ENCODE results near the gene PPP2R2D.
"Not testable (repeated sequence)": the region's sequence is repeated elsewhere in the genome, so short reads cannot be mapped to it uniquely, and the experiment has no call there.

Gene PPP2R2D

GRCh38 chr10:131979336-131979735 is 78.5 kb downstream of the PPP2R2D start:
- DNase-seq: no peak

DNA sequence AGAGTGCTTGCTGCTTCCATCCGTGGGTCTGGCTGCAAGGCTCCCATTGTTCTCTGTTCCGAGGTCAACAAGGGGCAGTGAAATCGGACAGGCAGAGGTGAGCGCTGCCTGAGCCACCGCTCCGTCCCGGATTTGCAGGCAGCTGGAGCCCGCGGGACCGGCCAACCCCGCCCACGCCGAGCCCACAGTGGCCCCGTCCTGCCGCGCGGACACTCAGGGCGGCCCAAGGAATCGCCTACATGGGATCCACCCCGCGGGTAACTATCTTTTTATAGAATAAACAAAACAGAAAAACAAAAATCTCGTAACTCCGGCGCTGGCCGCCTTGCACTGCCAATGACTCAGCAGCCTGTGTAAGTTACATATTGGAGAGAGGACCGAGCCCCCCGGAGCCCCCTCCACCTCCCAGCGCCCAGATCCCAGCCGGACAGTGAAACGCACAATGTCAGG is 79.0 kb downstream of the PPP2R2D start:
- DNase-seq: no peak

DNA sequence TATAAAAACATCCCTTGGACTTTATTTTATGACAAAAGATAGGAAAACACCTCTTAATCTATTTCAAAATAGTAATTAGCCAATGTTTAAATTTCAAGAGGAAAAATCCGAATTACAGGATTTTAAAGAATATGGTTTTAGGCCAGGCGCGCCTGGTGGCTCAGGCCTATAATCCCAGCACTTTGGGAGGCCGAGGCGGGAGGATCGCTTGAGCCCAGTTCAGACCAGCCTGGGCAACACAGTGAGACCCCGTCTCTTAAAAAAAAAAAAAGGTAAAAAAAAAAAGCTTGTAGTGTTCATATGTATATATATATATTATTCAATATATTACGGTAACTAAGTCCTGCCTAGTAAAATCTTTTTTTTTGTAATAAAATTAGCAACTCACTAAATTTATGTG is 79.5 kb downstream of the PPP2R2D start:
- no peak for DNase-seq

DNA sequence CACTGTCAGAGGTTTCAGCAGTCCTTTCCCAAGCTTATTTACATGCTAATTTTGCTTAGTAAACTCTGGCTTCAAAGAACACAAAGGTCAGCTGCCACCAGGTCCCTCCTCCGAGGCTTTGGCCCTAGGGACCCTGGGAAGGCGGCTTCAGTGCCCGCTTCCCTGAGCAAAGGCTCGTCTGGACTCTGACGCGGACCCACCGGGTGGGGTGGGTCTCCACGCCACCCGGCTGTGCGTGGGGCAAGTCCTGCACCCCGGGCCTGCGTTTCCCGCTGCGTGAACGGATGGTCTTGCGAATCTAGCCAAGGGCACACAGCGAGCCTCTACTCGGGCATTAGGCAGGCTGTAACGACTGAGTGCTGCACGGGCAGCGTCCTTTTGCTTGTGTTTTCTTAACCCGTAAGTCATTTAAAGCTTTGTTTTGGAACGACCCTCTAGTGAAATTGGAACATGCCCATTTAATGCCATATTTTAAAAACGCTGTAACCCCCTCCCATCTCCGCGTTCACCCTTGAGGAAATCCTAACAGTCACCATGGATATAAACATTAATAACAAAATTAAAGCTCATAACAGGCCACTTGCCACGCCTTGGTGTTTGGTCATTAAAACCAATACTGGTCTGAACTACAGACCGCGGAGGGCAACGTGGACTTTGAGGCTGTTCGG is 80.1 kb downstream of the PPP2R2D start:
- DNase-seq: peak in 2 of 3 experiments; percentile 21 to 42

GRCh38 chr10:131981429-131982184 is 80.8 kb downstream of the PPP2R2D start, which contains the start of gene BNIP3:
Gene BNIP3 (minus strand): TSS chr10:131981923. CDS start chr10:131981806, 117 bp downstream.
- peak; percentile 88 to 92 (median 90) for DNase-seq

DNA sequence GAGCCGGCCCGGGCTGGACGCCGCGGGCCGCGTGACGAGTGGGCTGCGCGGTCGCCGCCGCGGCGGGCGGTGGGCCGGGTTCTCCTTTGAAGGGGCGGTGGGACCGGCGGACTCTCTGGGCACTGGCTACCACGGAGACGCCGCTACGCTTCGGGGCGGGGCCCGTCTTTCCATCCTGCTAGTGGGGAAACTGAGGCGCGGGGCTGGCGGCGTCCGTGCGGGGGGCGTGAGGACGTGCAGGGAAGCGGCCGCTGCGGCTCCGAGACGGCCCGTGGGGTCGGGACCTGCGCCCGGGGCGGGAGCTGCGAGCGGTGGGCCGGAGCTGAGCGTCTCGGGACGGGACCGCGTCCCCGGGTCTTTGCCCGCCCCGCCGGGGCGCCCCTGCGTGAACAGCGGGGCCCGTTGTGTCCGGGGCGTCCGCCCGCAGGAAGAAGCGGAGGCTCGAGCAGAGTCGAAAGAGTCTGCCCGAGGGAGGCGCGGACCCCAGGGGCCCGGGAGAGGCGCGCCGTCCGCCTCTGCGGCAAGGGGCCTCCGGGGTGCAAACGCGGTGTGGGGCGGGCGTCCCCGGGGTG is 81.5 kb downstream of the PPP2R2D start:
- DNase-seq: no peak

DNA sequence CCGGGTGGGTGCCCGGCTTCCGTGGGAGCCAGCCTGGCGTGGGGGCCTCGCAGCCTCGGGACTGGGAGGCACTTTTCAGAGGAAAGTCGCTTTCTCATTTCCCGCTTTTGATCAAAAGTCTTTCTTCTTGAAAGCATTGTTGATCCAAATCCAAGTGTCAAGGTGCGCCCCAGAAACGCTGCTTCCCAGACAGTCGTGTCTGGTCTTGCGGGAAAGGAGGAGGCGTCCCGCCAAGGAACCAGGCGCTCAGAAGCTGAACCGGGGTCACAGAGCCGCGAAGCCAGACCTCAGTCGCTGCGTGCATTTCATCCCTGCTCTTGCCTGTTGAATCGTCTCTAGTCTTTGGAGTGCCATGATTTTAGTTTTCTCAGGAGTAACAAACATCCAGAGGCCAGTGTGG is 82.0 kb downstream of the PPP2R2D start:
- DNase-seq: no peak

- DNase-seq: no peak
These were observed 83.0 kb downstream of the PPP2R2D start for GRCh38 chr10:131983780-131984179.

- DNase-seq: not testable (repeated sequence)
These were observed 86.0 kb downstream of the PPP2R2D start for GRCh38 chr10:131986851-131987250.

DNA sequence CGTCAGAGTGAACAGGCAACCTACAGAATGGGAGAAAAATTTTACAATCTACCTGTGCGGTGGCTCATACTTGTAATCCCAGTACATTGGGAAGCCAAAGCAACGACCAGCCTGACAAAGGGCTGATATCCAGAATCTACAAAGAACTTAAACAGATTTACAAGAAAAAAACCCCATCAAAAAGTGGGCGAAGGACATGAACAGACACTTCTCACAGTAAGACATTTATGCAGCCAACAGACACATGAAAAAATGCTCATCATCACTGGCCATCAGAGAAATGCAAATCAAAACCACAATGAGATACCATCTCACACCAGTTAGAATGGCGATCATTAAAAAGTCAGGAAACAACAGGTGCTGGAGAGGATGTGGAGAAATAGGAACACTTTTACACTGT is 86.5 kb downstream of the PPP2R2D start:
- DNase-seq: not testable (repeated sequence)

DNA sequence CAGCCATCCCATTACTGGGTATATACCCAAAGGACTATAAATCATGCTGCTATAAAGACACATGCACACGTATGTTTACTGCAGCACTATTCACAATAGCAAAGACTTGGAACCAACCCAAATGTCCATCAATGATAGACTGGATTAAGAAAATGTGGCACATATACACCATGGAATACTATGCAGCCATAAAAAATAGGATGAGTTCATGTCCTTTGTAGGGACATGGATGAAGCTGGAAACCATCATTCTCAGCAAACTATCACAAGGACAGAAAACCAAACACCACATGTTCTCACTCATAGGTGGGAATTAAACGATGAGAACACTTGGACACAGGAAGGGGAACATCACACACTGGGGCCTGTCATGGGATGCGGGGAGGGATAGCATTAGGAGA is 87.0 kb downstream of the PPP2R2D start:
- not testable (repeated sequence) for DNase-seq

DNA sequence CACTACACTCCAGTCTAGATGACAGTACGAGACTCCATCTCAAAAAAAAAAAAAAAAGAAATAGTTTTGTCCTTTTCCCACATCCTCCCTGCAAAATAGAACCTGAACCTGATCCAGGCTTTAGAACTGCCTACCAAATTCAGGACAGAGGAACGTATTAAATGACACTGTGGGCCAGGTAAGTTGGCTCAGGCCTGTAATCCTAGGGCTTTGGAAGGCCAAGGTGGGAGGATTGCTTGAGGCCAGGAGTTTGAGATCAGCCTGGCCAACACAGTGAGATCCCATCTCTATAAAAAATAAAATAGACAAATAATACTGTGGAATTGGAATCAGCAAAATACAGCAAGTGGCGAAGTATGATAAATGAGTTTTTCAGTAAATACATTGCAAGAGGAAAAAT is 90.9 kb downstream of the PPP2R2D start:
- no peak for DNase-seq

DNA sequence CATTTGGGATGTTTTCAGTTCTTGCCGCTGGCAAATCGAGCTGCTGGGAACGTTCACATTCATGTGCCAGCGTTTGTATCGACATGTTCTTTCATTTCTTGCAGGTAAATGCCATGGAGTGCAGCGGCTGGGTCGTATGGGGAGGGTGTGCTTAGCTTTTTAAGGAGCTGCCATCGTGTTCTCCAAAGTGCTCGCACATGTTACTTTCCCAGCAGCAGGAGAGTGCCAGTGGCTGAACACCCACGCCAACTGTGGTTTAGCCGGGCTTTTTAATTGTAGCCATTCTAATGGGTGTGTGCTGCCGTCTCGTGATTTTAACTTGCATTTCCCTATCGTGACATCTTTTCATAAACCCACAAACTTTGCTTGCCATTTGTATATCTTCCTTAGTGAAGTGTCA is 92.5 kb downstream of the PPP2R2D start:
- no peak for DNase-seq

- DNase-seq: no peak
These were observed 93.6 kb downstream of the PPP2R2D start for GRCh38 chr10:131994435-131994834.

GRCh38 chr10:131996466-131997365 is 95.9 kb downstream of the PPP2R2D start:
- no peak for DNase-seq

DNA sequence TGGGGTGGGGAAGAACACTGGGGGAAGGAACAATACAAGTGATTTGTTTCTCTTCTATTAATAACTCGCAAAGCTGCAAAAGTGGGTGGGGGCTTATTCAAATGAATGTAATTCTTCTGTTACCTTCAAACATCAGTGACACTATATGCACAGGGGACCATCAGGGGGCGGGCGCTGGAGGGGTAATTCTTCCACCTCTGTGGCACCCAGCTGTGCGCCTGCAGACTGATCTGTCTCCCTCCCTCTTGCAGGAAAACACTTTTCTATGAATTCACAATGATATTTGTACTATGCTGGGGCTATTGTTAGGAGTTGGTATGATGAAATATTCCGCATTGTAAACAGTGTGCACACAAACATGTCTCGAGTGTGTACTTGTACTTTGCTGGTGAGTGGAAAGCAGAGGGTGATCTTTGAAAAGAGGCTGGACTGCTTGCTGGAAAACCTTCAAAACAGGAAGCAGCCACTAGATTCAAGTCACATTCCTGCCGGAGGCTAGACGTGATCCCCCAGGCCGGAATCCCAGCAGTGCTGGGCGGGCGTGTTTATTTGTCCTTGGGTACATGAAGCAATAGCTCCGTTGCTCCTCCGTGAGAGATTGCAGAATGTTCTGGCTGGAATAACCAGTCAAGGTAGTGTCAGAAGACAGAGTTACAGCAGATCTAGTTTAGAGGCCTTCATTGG is 96.7 kb downstream of the PPP2R2D start:
- peak; percentile 8 to 85 (median 59) for DNase-seq

DNA sequence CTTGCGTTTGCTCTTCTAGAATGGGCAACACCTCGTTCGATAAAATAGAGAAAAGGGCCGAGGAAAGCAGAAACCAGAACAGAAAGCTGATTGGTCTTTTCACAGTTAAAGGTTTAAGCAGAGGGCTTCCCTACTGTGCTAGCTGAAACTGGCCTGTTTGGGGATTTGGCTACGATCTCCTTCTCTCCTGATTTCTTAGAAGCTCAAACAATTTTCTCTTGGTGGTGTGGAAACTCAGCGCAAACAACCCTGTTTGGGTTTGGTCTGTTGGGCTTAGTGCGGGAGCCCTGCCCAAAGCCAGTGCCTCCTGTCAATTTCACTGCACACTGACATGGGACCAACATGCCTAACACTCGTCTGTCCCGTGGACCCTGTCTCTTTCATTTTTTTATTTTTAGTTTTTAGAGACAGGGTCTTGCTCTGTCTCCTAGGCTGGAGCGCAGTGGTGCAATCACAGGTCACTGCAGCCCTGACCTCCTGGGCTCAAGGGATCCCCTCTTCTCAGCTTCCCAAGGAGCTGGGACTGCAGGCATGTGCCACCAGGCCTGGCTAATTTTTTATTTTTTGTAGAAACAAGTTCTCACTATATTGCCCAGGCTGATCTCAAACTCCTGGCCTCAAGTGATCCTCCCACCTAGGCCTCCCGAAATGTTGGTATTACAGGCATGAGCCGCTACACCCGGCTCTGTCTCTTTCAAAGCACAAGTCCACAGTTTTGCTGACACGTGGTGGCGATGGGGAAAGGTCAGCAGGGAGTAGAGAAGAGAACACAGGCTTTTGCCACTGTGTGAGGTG is 97.4 kb downstream of the PPP2R2D start:
- no peak for DNase-seq

GRCh38 chr10:131998845-131999681 is 98.3 kb downstream of the PPP2R2D start:
- no peak for DNase-seq

DNA sequence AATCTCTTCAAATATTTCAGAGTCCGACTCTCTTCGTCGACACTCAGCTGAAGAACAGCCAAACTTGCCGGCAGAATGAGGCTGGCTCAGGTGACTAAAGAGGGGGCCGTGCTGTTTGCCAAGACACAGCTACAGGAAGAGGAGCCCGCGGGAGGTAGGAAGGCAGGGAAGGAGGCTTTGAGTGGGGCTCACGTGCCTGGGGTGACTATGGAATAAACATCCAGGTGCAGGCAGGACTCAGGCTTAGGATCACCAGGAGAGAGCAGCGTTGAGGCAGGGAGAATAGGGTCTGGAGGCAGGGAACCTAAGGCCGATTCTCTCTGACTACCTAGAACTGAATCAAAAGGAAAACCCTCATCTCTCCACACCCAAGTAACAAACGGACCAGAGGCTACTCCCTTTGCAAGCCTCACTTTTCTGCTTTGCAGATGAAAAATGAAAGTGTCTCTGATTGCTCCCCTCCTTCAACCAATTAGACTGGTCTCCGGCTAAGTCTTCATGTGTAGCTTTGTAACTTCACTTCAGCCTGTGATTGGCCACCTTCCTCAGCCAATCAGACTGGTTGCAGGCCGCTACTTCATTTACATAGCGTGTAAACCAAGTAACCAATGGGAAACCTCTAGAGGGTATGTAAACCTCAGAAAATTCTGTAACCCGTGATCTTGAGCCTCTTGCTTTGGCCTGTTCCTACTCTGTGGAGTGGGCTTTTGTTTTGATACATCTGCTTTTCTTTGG is 100.6 kb downstream of the PPP2R2D start:
- DNase-seq: peak; percentile 24 to 58 (median 44)

GRCh38 chr10:132002004-132002403 is 101.2 kb downstream of the PPP2R2D start:
- DNase-seq: no peak

All from NCI-H1417 (cell line).